A549 (cell line): ENCODE results near the gene GAL3ST1. TPM values are rescaled to one million over a fixed set of nuclear protein-coding genes. Genes with fewer than 3 reads are reported as not detected.
"Not testable (repeated sequence)": the region's sequence is repeated elsewhere in the genome, so short reads cannot be mapped to it uniquely, and the experiment has no call there.

Source experiments
- ATAC-seq, 2 experiments: fragments of 200-7000 bp in 1 of 2; fragments of >200 bp in 1 of 2; cut with Nextera tagmentation in 1 of 2; cut with Tn5 transposase in 1 of 2; 3 replicates each; pipeline versions ENCODE4 v1.8.0 to v1.9.1; 2018 to 2020; ENCODE audit warnings: mild to moderate bottlenecking in 1 of 2, moderate library complexity in 1 of 2
- CTCF ChIA-PET: fragments of 300-600 bp; sonication (Branson Sonifier 250); formaldehyde crosslinking; extraction: SDS; loops from one replicate; lab custom pipeline; 2021; ENCODE audit warnings: antibody characterized with exemption, inconsistent platforms; lab: Yijun Ruan, JAX
- POLR2A ChIA-PET: fragments of 350-600 bp; formaldehyde crosslinking; extraction: SDS; loops from one replicate; lab custom pipeline; 2021; ENCODE audit warnings: antibody characterized with exemption, inconsistent platforms; lab: Yijun Ruan, JAX
- DNase-seq, 2 experiments: peaks; one replicate each; pipeline versions ENCODE4 v3.0.0 to v3.0.0-alpha.2; 2011 to 2016; ENCODE audit warnings: low read depth in 1 of 2, low spot score in 1 of 2
- FAIRE-seq: peaks from 2 replicates; lab custom pipeline; 2011; peaks lifted over from hg19 to GRCh38; lab: Jason Lieb, UNC
- H3K27ac ChIP-seq, 2 experiments: fragments of >200 bp; sonication (Bioruptor Twin); formaldehyde crosslinking; 3 replicates each; pipeline ENCODE4 v1.5.1; 2016 to 2017
- H3K4me1 ChIP-seq: fragments of >200 bp; sonication (Bioruptor Twin); formaldehyde crosslinking; 3 replicates; pipeline ENCODE4 v1.6.1; 2016
- H3K4me2 ChIP-seq: fragments of >200 bp; sonication (Bioruptor Twin); formaldehyde crosslinking; 3 replicates; pipeline ENCODE4 v1.6.1; 2016
- H3K4me3 ChIP-seq: fragments of >200 bp; sonication (Bioruptor Twin); formaldehyde crosslinking; 3 replicates; pipeline ENCODE4 v1.5.1; 2016
- H3K9me3 ChIP-seq: fragments of >200 bp; sonication (Bioruptor Twin); formaldehyde crosslinking; 3 replicates; pipeline ENCODE4 v1.6.1; 2016
- ATOH8 ChIP-seq: fragments of 250-450 bp; sonication (Bioruptor Pico); IDR thresholded peaks from 2 replicates; pipeline ENCODE4 v1.5.0; 2020; ENCODE audit warnings: low read depth, mild to moderate bottlenecking, moderate library complexity
- BCL3 ChIP-seq: fragments of >200 bp; sonication (Bioruptor Twin); formaldehyde crosslinking; IDR thresholded peaks from 3 replicates; pipeline ENCODE4 v1.6.1; 2016
- CHD4 ChIP-seq: fragments of 200-600 bp; sonication (generic); IDR thresholded peaks from 2 replicates; pipeline ENCODE4 v1.6.1; 2016; ENCODE audit warnings: antibody characterized with exemption, mild to moderate bottlenecking, borderline replicate concordance
- E2F6 ChIP-seq: IDR thresholded peaks from 2 replicates; pipeline ENCODE4 v1.6.1; 2012; ENCODE audit warnings: low read depth, borderline replicate concordance
- FOSL2 ChIP-seq, 2 experiments: fragments of 450-650 bp in 1 of 2; fragments of >200 bp in 1 of 2; sonication (Bioruptor Twin) in 1 of 2; formaldehyde crosslinking; IDR thresholded peaks; 2 replicates each; pipeline versions ENCODE4 v1.5.0 to v1.6.1; 2016 to 2020; ENCODE audit warnings: mild to moderate bottlenecking in 1 of 2, moderate library complexity in 1 of 2
- GATA3 ChIP-seq: IDR thresholded peaks from 2 replicates; pipeline ENCODE4 v1.6.1; 2012; ENCODE audit warnings: borderline replicate concordance
- HES2 ChIP-seq: fragments of >200 bp; sonication (Bioruptor Twin); formaldehyde crosslinking; IDR thresholded peaks from 2 replicates; pipeline ENCODE4 v1.6.1; 2016
- HOXA7 ChIP-seq: fragments of 250-450 bp; sonication (Bioruptor Pico); IDR thresholded peaks from 2 replicates; pipeline ENCODE4 v1.5.0; 2020; ENCODE audit warnings: mild to moderate bottlenecking, moderate library complexity
- JUN ChIP-seq, 2 experiments: fragments of >200 bp; sonication (Bioruptor Twin); formaldehyde crosslinking; IDR thresholded peaks; 2 replicates in 1 of 2; 3 replicates in 1 of 2; pipeline ENCODE4 v1.6.1; 2016 to 2017
- JUNB ChIP-seq: fragments of >200 bp; sonication (Bioruptor Twin); formaldehyde crosslinking; IDR thresholded peaks from 2 replicates; pipeline ENCODE4 v1.6.1; 2016
- KDM1A ChIP-seq: fragments of 200-600 bp; sonication (generic); IDR thresholded peaks from 2 replicates; pipeline ENCODE4 v1.6.1; 2016; ENCODE audit warnings: low read depth, mild to moderate bottlenecking
- KDM5A ChIP-seq: fragments of 200-600 bp; sonication (generic); IDR thresholded peaks from 2 replicates; pipeline ENCODE4 v1.6.1; 2016; ENCODE audit warnings: antibody characterized with exemption, mild to moderate bottlenecking
- RARB ChIP-seq: fragments of 250-450 bp; sonication (Bioruptor Pico); IDR thresholded peaks from 2 replicates; pipeline ENCODE4 v1.8.0; 2021; ENCODE audit warnings: mild to moderate bottlenecking, moderate library complexity
- RFX5 ChIP-seq: fragments of 450-650 bp; IDR thresholded peaks from 2 replicates; pipeline ENCODE4 v1.7.1; 2014; ENCODE audit warnings: antibody characterized with exemption, mild to moderate bottlenecking, moderate library complexity
- SMC3 ChIP-seq: fragments of >200 bp; sonication (Bioruptor Twin); formaldehyde crosslinking; IDR thresholded peaks from 3 replicates; pipeline ENCODE4 v1.6.1; 2018; ENCODE audit warnings: inconsistent platforms
- SREBF2 ChIP-seq: fragments of 450-650 bp; IDR thresholded peaks from 2 replicates; pipeline ENCODE4 v1.6.1; 2014; ENCODE audit warnings: mild to moderate bottlenecking, moderate library complexity
- USF2 ChIP-seq: fragments of 450-650 bp; IDR thresholded peaks from 2 replicates; pipeline ENCODE4 v1.6.1; 2014; ENCODE audit warnings: antibody characterized with exemption
- ZC3H11A ChIP-seq: fragments of 450-650 bp; IDR thresholded peaks from 2 replicates; pipeline ENCODE4 v1.6.1; 2014; ENCODE audit warnings: antibody characterized with exemption, mild to moderate bottlenecking
- ZNF302 ChIP-seq: fragments of 250-450 bp; sonication (Bioruptor Pico); IDR thresholded peaks from 2 replicates; pipeline ENCODE4 v1.9.0; 2021; ENCODE audit warnings: inconsistent platforms, mild to moderate bottlenecking, moderate library complexity
- WGBS: methylation state at CpG from one replicate; pipeline ENCODE4 v1.1.6; 2017; ENCODE audit errors: missing lambda C conversion rate; 5-methylcytosine and 5-hydroxymethylcytosine counted together
- polyA plus RNA-seq, 4 experiments: library from polyadenylated mRNA; depleted of rRNA in 3 of 4; stranded (reverse); fragments of >200 nt; fragmentation: RNase III in 1 of 4; extraction: RNeasy Plus Mini Kit Qiagen cat#74134 plus additional on column Dnase treatment in 1 of 4; gene quantifications; 2 replicates in 3 of 4; 3 replicates in 1 of 4; pipeline ENCODE4 v1.2.3, GENCODE V29; 2011 to 2017
- TF ChIP-seq, protein P1 (sequence below): fragments of 250-450 bp; sonication (Bioruptor Pico); IDR thresholded peaks from 2 replicates; pipeline ENCODE4 v1.5.0; 2021; ENCODE audit warnings: mild to moderate bottlenecking, moderate library complexity, borderline replicate concordance

The GAL3ST1 gene
- polyA plus RNA-seq, 2 of the 4 experiments (the other 2 are of a cell fraction): 8.7 to 14.0 TPM

DNA sequence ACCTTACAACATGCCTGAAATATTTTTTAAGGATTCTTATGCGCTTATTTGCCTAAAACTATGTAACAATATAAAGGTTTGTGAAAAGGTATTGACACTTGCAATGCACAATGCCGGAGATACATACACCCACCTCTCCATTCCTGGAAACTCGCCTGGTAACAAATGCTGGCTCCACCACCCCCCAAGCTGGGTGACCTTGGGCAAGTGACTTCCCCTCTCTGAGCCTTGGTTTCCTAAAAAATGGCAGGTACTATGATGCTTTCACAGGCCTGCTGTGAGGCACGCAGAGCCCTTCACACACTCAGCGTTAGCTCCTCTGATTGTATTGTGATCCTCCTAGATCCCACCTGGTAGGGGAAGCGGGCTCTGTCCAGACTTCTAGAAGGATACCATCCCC, 2.3 kb downstream of the GAL3ST1 start (continued):
- TF ChIP-seq SMC3 (no peak), USF2 (no peak)

DNA sequence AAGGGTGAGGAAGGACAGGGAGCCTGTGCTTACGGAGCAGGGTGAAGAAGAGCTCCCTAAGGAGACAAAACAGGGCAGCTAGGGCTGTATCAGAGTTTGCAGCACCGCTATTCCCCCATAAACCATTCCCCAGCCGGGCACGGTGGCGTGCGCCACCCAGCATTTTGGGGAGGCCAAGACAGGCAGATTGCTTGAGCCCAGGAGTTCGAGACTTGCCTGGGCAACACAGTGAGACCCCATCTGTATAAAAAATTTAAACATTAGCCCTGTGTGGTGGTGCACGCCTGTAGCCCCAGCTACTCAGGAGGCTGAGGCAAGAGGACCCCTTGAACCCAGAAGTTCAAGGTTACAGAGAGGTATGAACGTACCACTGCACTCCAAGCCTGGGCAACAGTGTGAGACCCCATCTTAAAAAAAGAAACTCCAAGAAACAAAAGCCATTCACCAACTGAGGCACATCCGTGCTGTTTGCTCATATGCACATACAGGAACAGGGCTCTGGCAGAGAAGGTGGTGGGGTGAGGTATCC, 4.7 kb downstream of the GAL3ST1 start:
- DNase-seq (no peak), FAIRE-seq (no peak), ATAC-seq (no peak)
- 94% methylated on average over 10 of the region's 10 CpGs for WGBS
- Histone ChIP-seq H3K4me2 (no peak overlapping the region), H3K9me3 (no peaks in the 10 kb centered on the region), H3K4me1 (peaks cover 55% of the 10 kb centered on the region), H3K4me3 (no peak overlapping the region), H3K27ac (no peak overlapping the region)
- ChIA-PET CTCF (interaction anchor here (0.7 to 1.3 kb wide), 2 partner anchors 184 to 185 kb away, joined by 4 read pairs; no protein-coding TSS in a partner anchor), POLR2A (interaction anchor here (1.0 kb wide), 1 partner anchor 98 kb away, joined by 3 read pairs; the partner anchor contains the start of gene DUSP18)
- TF ChIP-seq SREBF2: no peak
- TF ChIP-seq HOXA7 (CRISPR knock-in tag): no peak
- no peak for TF ChIP-seq KDM5A
- no peak for TF ChIP-seq ZC3H11A
- TF ChIP-seq HES2: no peak
- TF ChIP-seq, protein P1, sequence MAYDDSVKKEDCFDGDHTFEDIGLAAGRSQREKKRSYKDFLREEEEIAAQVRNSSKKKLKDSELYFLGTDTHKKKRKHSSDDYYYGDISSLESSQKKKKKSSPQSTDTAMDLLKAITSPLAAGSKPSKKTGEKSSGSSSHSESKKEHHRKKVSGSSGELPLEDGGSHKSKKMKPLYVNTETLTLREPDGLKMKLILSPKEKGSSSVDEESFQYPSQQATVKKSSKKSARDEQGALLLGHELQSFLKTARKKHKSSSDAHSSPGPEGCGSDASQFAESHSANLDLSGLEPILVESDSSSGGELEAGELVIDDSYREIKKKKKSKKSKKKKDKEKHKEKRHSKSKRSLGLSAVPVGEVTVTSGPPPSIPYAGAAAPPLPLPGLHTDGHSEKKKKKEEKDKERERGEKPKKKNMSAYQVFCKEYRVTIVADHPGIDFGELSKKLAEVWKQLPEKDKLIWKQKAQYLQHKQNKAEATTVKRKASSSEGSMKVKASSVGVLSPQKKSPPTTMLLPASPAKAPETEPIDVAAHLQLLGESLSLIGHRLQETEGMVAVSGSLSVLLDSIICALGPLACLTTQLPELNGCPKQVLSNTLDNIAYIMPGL: no peak
- no peak for TF ChIP-seq FOSL2 (IDR thresholded peaks at IDR 0.05)
- no peak for TF ChIP-seq FOSL2 (CRISPR knock-in tag; IDR thresholded peaks at IDR 0.05)
- TF ChIP-seq ZNF302 (CRISPR knock-in tag): no peak
- no peak for TF ChIP-seq KDM1A
- no peak for TF ChIP-seq E2F6
- no peak for TF ChIP-seq RARB

GRCh38 chr22:30568137-30568805, 6.2 kb downstream of the GAL3ST1 start:
- Histone ChIP-seq H3K4me1 (peaks cover 57% of the 10 kb centered on the region), H3K27ac (no peak overlapping the region), H3K4me2 (no peak overlapping the region), H3K4me3 (no peak overlapping the region), H3K9me3 (no peaks in the 10 kb centered on the region)
- FAIRE-seq (no peak), DNase-seq (no peak), ATAC-seq (no peak)
- POLR2A ChIA-PET: interaction anchor here (0.5 kb wide), 1 partner anchor 143 kb away, joined by 5 read pairs; the partner anchor contains the start of gene MTFP1
- 92% methylated on average over 9 of the region's 10 CpGs for WGBS
- CTCF ChIA-PET: interaction anchor here (0.6 kb wide), 1 partner anchor 123 kb away, joined by 3 read pairs; no protein-coding TSS in a partner anchor
- TF ChIP-seq GATA3 (no peak), SREBF2 (no peak), CHD4 (no peak), USF2 (no peak), JUNB (no peak), RFX5 (no peak), BCL3 (no peak), ATOH8 (CRISPR knock-in tag) (no peak), JUN (IDR thresholded peaks at IDR 0.05) (no peak)

GRCh38 chr22:30567277-30567676, 7.2 kb downstream of the GAL3ST1 start:
- 93% methylated on average over 6 of the region's 6 CpGs for WGBS
- CTCF ChIA-PET: interaction anchor here (2.4 kb wide), 1 partner anchor 82 kb away, joined by 7 read pairs; no protein-coding TSS in a partner anchor
- peaks cover 56% of the 10 kb centered on the region for H3K4me1 ChIP-seq
- H3K4me2 ChIP-seq, DNase-seq, H3K9me3 ChIP-seq, FAIRE-seq, H3K27ac ChIP-seq, POLR2A ChIA-PET, ATAC-seq, H3K4me3 ChIP-seq: not testable (repeated sequence)
